Measurements from ENCODE around the gene PANX2.

GRCh38 chr22:50205781-50206569 is 35.4 kb downstream of the PANX2 start:
- TF ChIP-seq, protein P1, sequence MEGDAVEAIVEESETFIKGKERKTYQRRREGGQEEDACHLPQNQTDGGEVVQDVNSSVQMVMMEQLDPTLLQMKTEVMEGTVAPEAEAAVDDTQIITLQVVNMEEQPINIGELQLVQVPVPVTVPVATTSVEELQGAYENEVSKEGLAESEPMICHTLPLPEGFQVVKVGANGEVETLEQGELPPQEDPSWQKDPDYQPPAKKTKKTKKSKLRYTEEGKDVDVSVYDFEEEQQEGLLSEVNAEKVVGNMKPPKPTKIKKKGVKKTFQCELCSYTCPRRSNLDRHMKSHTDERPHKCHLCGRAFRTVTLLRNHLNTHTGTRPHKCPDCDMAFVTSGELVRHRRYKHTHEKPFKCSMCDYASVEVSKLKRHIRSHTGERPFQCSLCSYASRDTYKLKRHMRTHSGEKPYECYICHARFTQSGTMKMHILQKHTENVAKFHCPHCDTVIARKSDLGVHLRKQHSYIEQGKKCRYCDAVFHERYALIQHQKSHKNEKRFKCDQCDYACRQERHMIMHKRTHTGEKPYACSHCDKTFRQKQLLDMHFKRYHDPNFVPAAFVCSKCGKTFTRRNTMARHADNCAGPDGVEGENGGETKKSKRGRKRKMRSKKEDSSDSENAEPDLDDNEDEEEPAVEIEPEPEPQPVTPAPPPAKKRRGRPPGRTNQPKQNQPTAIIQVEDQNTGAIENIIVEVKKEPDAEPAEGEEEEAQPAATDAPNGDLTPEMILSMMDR (IDR thresholded peaks at IDR 0.05), result no peak
- TF ChIP-seq POLR2A (IDR thresholded peaks at IDR 0.05), result no peak
